IMR-90 (cell line): ENCODE measurements around the gene AKIRIN1.

Experiments
- POLR2A ChIP-seq: IDR thresholded peaks from 2 replicates; pipeline ENCODE4 v1.6.1; 2012; ENCODE audit warnings: mild to moderate bottlenecking, low read depth, low read length
- RAD21 ChIP-seq: IDR thresholded peaks from 2 replicates; pipeline ENCODE4 v1.6.1; 2012; ENCODE audit warnings: low read length, improper control_type of control experiment
- RCOR1 ChIP-seq: IDR thresholded peaks from 2 replicates; pipeline ENCODE4 v1.6.1; 2012; ENCODE audit warnings: mild to moderate bottlenecking, low read length, improper control_type of control experiment; ENCODE audit not compliant: insufficient replicate concordance
- TF ChIP-seq, protein P1 (sequence below): conservative IDR thresholded peaks from 2 replicates; pipeline ENCODE4 v1.5.1; 2012; ENCODE audit warnings: mild to moderate bottlenecking, low read depth, low read length, improper control_type of control experiment

DNA sequence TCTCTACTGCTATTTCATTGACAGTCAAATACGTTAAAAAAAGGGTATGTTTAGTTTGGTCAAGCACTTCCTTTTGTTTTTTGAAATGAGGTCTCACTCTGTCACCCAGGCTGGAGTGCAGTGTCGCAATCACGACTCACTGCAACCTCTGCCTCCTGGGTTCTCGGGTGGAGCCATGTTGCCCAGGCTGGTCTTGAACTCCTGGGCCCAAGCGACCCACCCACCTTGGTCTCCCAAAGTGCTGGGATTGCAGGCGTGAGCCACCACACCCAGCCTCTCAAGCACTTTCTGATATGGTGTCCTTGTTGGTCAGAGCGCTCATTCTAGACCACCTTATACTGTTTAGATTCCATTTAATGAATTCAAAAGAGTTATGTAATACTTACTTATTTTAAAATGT, 28.5 kb upstream of the AKIRIN1 start:
- no peak for TF ChIP-seq RCOR1
- no peak for TF ChIP-seq POLR2A
- no peak for TF ChIP-seq RAD21
- TF ChIP-seq, protein P1, sequence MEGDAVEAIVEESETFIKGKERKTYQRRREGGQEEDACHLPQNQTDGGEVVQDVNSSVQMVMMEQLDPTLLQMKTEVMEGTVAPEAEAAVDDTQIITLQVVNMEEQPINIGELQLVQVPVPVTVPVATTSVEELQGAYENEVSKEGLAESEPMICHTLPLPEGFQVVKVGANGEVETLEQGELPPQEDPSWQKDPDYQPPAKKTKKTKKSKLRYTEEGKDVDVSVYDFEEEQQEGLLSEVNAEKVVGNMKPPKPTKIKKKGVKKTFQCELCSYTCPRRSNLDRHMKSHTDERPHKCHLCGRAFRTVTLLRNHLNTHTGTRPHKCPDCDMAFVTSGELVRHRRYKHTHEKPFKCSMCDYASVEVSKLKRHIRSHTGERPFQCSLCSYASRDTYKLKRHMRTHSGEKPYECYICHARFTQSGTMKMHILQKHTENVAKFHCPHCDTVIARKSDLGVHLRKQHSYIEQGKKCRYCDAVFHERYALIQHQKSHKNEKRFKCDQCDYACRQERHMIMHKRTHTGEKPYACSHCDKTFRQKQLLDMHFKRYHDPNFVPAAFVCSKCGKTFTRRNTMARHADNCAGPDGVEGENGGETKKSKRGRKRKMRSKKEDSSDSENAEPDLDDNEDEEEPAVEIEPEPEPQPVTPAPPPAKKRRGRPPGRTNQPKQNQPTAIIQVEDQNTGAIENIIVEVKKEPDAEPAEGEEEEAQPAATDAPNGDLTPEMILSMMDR: no peak
